Keratinocyte (primary cell): ENCODE results near the gene WASF3. TPM values are rescaled to one million over a fixed set of nuclear protein-coding genes. Genes with fewer than 3 reads are reported as not detected.

Source experiments
- DNase-seq: peaks from one replicate; pipeline ENCODE4 v3.0.0-alpha.2; 2011; ENCODE audit warnings: low read depth, missing footprints, low spot score
- FAIRE-seq: peaks from 2 replicates; lab custom pipeline; 2011; peaks lifted over from hg19 to GRCh38; lab: Jason Lieb, UNC
- H2AFZ ChIP-seq: 2 replicates; pipeline ENCODE4 v1.6.0; 2012; ENCODE audit warnings: low read length, control low read depth, inconsistent platforms; ENCODE audit not compliant: control insufficient read depth
- H3K27ac ChIP-seq: 2 replicates; pipeline ENCODE4 v1.5.1; 2011; ENCODE audit warnings: low read length; ENCODE audit not compliant: control insufficient read depth, insufficient read depth
- H3K27me3 ChIP-seq: 3 replicates; pipeline ENCODE4 v1.6.0; 2011; ENCODE audit warnings: low read length; ENCODE audit not compliant: control insufficient read depth, insufficient read depth; ENCODE audit errors: extremely low read depth
- H3K36me3 ChIP-seq, 2 experiments: 2 replicates in 1 of 2; 3 replicates in 1 of 2; pipeline ENCODE4 v1.5.1; 2011; ENCODE audit warnings: low read length in 2 of 2, mild to moderate bottlenecking in 1 of 2; ENCODE audit not compliant: control insufficient read depth in 2 of 2, insufficient read depth in 2 of 2; ENCODE audit errors: extremely low read depth in 1 of 2
- H3K4me1 ChIP-seq: 3 replicates; pipeline ENCODE4 v1.5.1; 2011; ENCODE audit warnings: low read length; ENCODE audit not compliant: control insufficient read depth, insufficient read depth; ENCODE audit errors: extremely low read depth
- H3K4me2 ChIP-seq: 3 replicates; pipeline ENCODE4 v1.6.0; 2011; ENCODE audit warnings: low read depth, low read length; ENCODE audit not compliant: control insufficient read depth, insufficient read depth; ENCODE audit errors: extremely low read depth
- H3K4me3 ChIP-seq, 3 experiments: fragments of 200-600 bp in 1 of 3; sonication (generic) in 1 of 3; 2 replicates in 2 of 3; 3 replicates in 1 of 3; pipeline ENCODE4 v1.5.1; 2011 to 2016; ENCODE audit warnings: low read length in 3 of 3, mild to moderate bottlenecking in 3 of 3, control low read depth in 2 of 3, inconsistent platforms in 1 of 3, low read depth in 1 of 3, mixed read lengths in 1 of 3, mixed run types in 1 of 3, moderate library complexity in 1 of 3; ENCODE audit not compliant: control insufficient read depth in 2 of 3, insufficient read depth in 2 of 3; ENCODE audit errors: extremely low read depth in 1 of 3
- H3K79me2 ChIP-seq: 2 replicates; pipeline ENCODE4 v1.6.0; 2012; ENCODE audit warnings: low read length; ENCODE audit not compliant: control insufficient read depth, insufficient read depth
- H3K9ac ChIP-seq: 3 replicates; pipeline ENCODE4 v1.6.0; 2011; ENCODE audit warnings: low read length; ENCODE audit not compliant: control insufficient read depth, insufficient read depth; ENCODE audit errors: extremely low read depth
- H3K9me1 ChIP-seq: 3 replicates; pipeline ENCODE4 v1.6.0; 2011; ENCODE audit warnings: low read length; ENCODE audit not compliant: control insufficient read depth, insufficient read depth; ENCODE audit errors: extremely low read depth
- H3K9me3 ChIP-seq: 2 replicates; pipeline ENCODE4 v1.5.1; 2012; ENCODE audit warnings: low read depth, low read length; ENCODE audit not compliant: control insufficient read depth
- H4K20me1 ChIP-seq: 3 replicates; pipeline ENCODE4 v1.6.0; 2011; ENCODE audit warnings: low read length; ENCODE audit not compliant: control insufficient read depth, insufficient read depth; ENCODE audit errors: extremely low read depth
- EZH2 ChIP-seq: IDR thresholded peaks from one replicate; pipeline ENCODE4 v1.6.1; 2012; ENCODE audit warnings: inconsistent platforms, mild to moderate bottlenecking, low read length, moderate library complexity
- dilution Hi-C: fragments of 300-500 bp; cut with MboI; formaldehyde crosslinking; loops from one replicate; pipeline ENCODE4 v1.7.0; 2020; ENCODE audit warnings: low sequenced_read_pairs; ENCODE audit not compliant: extremely low pct_ligation_motif_present
- polyA plus RNA-seq, 5 experiments: library from polyadenylated mRNA; depleted of rRNA in 3 of 5; stranded (reverse) in 3 of 5; stranded (forward) in 1 of 5; unstranded in 1 of 5; fragments of >200 nt; gene quantifications; 1 replicate in 1 of 5; 2 replicates in 3 of 5; 3 replicates in 1 of 5; pipeline versions ENCODE4 v1.2.1 to v1.2.3, GENCODE V29; 2011 to 2012; ENCODE audit warnings: missing spikeins in 2 of 5, low read depth in 1 of 5, low replicate concordance in 1 of 5
- TF ChIP-seq, protein P1 (sequence below), 3 experiments: IDR thresholded peaks in 1 of 3; conservative IDR thresholded peaks in 1 of 3; optimal IDR thresholded peaks in 1 of 3; 2 replicates in 2 of 3; 3 replicates in 1 of 3; pipeline versions ENCODE3 to v1.5.1; 2011; ENCODE audit warnings: low read length in 3 of 3, mild to moderate bottlenecking in 3 of 3, moderate library complexity in 2 of 3, control low read depth in 1 of 3, inconsistent platforms in 1 of 3; ENCODE audit not compliant: insufficient read depth in 2 of 3; ENCODE audit errors: extremely low read depth in 1 of 3

Gene WASF3
- polyA plus RNA-seq, 1 donor (not counting 4 experiments of a cell fraction or from before 2014, with no cell fraction given): 6.3 TPM

DNA sequence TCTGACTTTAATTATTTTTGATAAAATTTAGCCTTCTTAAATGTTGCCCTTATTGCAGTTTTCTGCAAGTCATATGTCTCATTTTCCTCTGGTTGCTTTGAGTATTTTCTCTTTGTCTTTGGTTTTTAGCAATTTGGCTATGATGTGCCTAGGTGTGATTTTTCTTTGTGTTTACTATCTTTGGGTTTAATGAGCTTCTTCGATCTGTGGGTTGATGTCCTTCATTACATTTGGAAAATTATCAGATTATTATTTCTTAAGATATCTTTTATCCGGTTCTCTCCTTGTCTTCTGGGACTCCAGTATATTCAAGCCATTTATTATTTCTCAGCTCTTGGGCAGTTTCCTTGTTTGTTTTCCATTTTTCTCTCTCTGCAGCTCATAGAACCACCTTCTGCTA is 39.0 kb downstream of the WASF3 start:
- H4K20me1 ChIP-seq: no peaks in the 10 kb centered on the region
- H3K27ac ChIP-seq: no peak overlapping the region
- FAIRE-seq: no peak
- H3K4me3 ChIP-seq: no peak overlapping the region
- DNase-seq: no peak
- dilution Hi-C loops: no loop called here
- H3K9me3 ChIP-seq: no peaks in the 10 kb centered on the region
- no peaks in the 10 kb centered on the region for H3K36me3 ChIP-seq
- peaks cover under 1% of the 10 kb centered on the region for H3K4me1 ChIP-seq
- H3K27me3 ChIP-seq: no peaks in the 10 kb centered on the region
- H3K9ac ChIP-seq: no peak overlapping the region
- H3K79me2 ChIP-seq: no peaks in the 10 kb centered on the region
- TF ChIP-seq EZH2: no peak
- TF ChIP-seq, protein P1, sequence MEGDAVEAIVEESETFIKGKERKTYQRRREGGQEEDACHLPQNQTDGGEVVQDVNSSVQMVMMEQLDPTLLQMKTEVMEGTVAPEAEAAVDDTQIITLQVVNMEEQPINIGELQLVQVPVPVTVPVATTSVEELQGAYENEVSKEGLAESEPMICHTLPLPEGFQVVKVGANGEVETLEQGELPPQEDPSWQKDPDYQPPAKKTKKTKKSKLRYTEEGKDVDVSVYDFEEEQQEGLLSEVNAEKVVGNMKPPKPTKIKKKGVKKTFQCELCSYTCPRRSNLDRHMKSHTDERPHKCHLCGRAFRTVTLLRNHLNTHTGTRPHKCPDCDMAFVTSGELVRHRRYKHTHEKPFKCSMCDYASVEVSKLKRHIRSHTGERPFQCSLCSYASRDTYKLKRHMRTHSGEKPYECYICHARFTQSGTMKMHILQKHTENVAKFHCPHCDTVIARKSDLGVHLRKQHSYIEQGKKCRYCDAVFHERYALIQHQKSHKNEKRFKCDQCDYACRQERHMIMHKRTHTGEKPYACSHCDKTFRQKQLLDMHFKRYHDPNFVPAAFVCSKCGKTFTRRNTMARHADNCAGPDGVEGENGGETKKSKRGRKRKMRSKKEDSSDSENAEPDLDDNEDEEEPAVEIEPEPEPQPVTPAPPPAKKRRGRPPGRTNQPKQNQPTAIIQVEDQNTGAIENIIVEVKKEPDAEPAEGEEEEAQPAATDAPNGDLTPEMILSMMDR (optimal IDR thresholded peaks at IDR 0.05 in 1 of 3, IDR thresholded peaks at IDR 0.05 in 1 of 3, conservative IDR thresholded peaks at IDR 0.05 in 1 of 3; ENCODE audit: extremely low read depth in 1 of 3, insufficient read depth in 2 of 3, low read length in 3 of 3): no peak
- H2AFZ ChIP-seq: no peak overlapping the region
- H3K4me2 ChIP-seq: no peak overlapping the region
- H3K9me1 ChIP-seq: no peaks in the 10 kb centered on the region

- Histone ChIP-seq H3K4me1 (peaks cover 4% of the 10 kb centered on the region), H4K20me1 (no peaks in the 10 kb centered on the region), H3K4me2 (no peak overlapping the region), H3K79me2 (peaks cover 2% of the 10 kb centered on the region), H3K4me3 (no peak overlapping the region), H3K9me1 (no peaks in the 10 kb centered on the region), H3K27ac (no peak overlapping the region), H2AFZ (no peak overlapping the region), H3K9me3 (no peaks in the 10 kb centered on the region), H3K27me3 (no peaks in the 10 kb centered on the region), H3K36me3 (no peaks in the 10 kb centered on the region), H3K9ac (no peak overlapping the region)
- dilution Hi-C loops: no loop called here
- FAIRE-seq (no peak), DNase-seq (no peak)
- TF ChIP-seq, protein P1 (optimal IDR thresholded peaks at IDR 0.05 in 1 of 3, IDR thresholded peaks at IDR 0.05 in 1 of 3, conservative IDR thresholded peaks at IDR 0.05 in 1 of 3; ENCODE audit: extremely low read depth in 1 of 3, insufficient read depth in 2 of 3, low read length in 3 of 3): no peak
- TF ChIP-seq EZH2: no peak
Observed at GRCh38 chr13:26599403-26599802, 41.9 kb downstream of the WASF3 start.
